A549 (cell line): ENCODE results near the gene GRIP2. TPM values are rescaled to one million over a fixed set of nuclear protein-coding genes. Genes with fewer than 3 reads are reported as not detected.
A peak's percentile ranks its signal among the peaks of the same experiment; 100 is the strongest.

Experiments used
- ATAC-seq, 2 experiments: fragments of 200-7000 bp in 1 of 2; fragments of >200 bp in 1 of 2; cut with Nextera tagmentation in 1 of 2; cut with Tn5 transposase in 1 of 2; 3 replicates each; pipeline versions ENCODE4 v1.8.0 to v1.9.1; 2018 to 2020; ENCODE audit warnings: mild to moderate bottlenecking in 1 of 2, moderate library complexity in 1 of 2
- CTCF ChIA-PET: fragments of 300-600 bp; sonication (Branson Sonifier 250); formaldehyde crosslinking; extraction: SDS; loops from one replicate; lab custom pipeline; 2021; ENCODE audit warnings: antibody characterized with exemption, inconsistent platforms; lab: Yijun Ruan, JAX
- POLR2A ChIA-PET: fragments of 350-600 bp; formaldehyde crosslinking; extraction: SDS; loops from one replicate; lab custom pipeline; 2021; ENCODE audit warnings: antibody characterized with exemption, inconsistent platforms; lab: Yijun Ruan, JAX
- DNase-seq, 2 experiments: peaks; one replicate each; pipeline versions ENCODE4 v3.0.0 to v3.0.0-alpha.2; 2011 to 2016; ENCODE audit warnings: low read depth in 1 of 2, low spot score in 1 of 2
- FAIRE-seq: peaks from 2 replicates; lab custom pipeline; 2011; peaks lifted over from hg19 to GRCh38; lab: Jason Lieb, UNC
- H3K27ac ChIP-seq, 2 experiments: fragments of >200 bp; sonication (Bioruptor Twin); formaldehyde crosslinking; 3 replicates each; pipeline ENCODE4 v1.5.1; 2016 to 2017
- H3K4me1 ChIP-seq: fragments of >200 bp; sonication (Bioruptor Twin); formaldehyde crosslinking; 3 replicates; pipeline ENCODE4 v1.6.1; 2016
- H3K4me2 ChIP-seq: fragments of >200 bp; sonication (Bioruptor Twin); formaldehyde crosslinking; 3 replicates; pipeline ENCODE4 v1.6.1; 2016
- H3K4me3 ChIP-seq: fragments of >200 bp; sonication (Bioruptor Twin); formaldehyde crosslinking; 3 replicates; pipeline ENCODE4 v1.5.1; 2016
- H3K9me3 ChIP-seq: fragments of >200 bp; sonication (Bioruptor Twin); formaldehyde crosslinking; 3 replicates; pipeline ENCODE4 v1.6.1; 2016
- CBX2 ChIP-seq: fragments of 200-600 bp; sonication (generic); IDR thresholded peaks from 2 replicates; pipeline ENCODE4 v1.6.1; 2016; ENCODE audit warnings: low read depth, mild to moderate bottlenecking, borderline replicate concordance
- CTCF ChIP-seq: fragments of >200 bp; sonication (Bioruptor Twin); formaldehyde crosslinking; IDR thresholded peaks from 3 replicates; pipeline ENCODE4 v1.5.1; 2016
- E2F6 ChIP-seq: IDR thresholded peaks from 2 replicates; pipeline ENCODE4 v1.6.1; 2012; ENCODE audit warnings: low read depth, borderline replicate concordance
- EHMT2 ChIP-seq: fragments of 200-600 bp; sonication (generic); IDR thresholded peaks from 2 replicates; pipeline ENCODE4 v1.6.1; 2016; ENCODE audit warnings: antibody characterized with exemption, low read depth, mild to moderate bottlenecking, moderate library complexity
- EP300 ChIP-seq, 2 experiments: fragments of >200 bp; sonication (Bioruptor Twin); formaldehyde crosslinking; IDR thresholded peaks; 2 replicates in 1 of 2; 3 replicates in 1 of 2; pipeline ENCODE4 v1.6.1; 2016 to 2017
- ESRRA ChIP-seq: fragments of 150-350 bp; IDR thresholded peaks from 2 replicates; pipeline ENCODE4 v1.6.1; 2014; ENCODE audit warnings: mild to moderate bottlenecking, low read length, borderline replicate concordance
- HDAC2 ChIP-seq: fragments of 200-600 bp; sonication (generic); IDR thresholded peaks from 2 replicates; pipeline ENCODE4 v1.6.1; 2016
- HOXB13 ChIP-seq: fragments of 250-450 bp; sonication (Bioruptor Pico); IDR thresholded peaks from 2 replicates; pipeline ENCODE4 v1.5.0; 2020; ENCODE audit warnings: low read depth, mild to moderate bottlenecking, moderate library complexity
- JUN ChIP-seq, 2 experiments: fragments of >200 bp; sonication (Bioruptor Twin); formaldehyde crosslinking; IDR thresholded peaks; 2 replicates in 1 of 2; 3 replicates in 1 of 2; pipeline ENCODE4 v1.6.1; 2016 to 2017
- KDM1A ChIP-seq: fragments of 200-600 bp; sonication (generic); IDR thresholded peaks from 2 replicates; pipeline ENCODE4 v1.6.1; 2016; ENCODE audit warnings: low read depth, mild to moderate bottlenecking
- MAX ChIP-seq: IDR thresholded peaks from 2 replicates; pipeline ENCODE4 v1.6.1; 2012
- MYC ChIP-seq: IDR thresholded peaks from 2 replicates; pipeline ENCODE4 v1.6.1; 2012; ENCODE audit warnings: mild to moderate bottlenecking, inconsistent platforms, low read length, improper control_type of control experiment, borderline replicate concordance
- NPAS2 ChIP-seq: fragments of 250-450 bp; sonication (Bioruptor Pico); IDR thresholded peaks from 2 replicates; pipeline ENCODE4 v1.8.0; 2022; ENCODE audit warnings: mild to moderate bottlenecking, moderate library complexity, borderline replicate concordance
- POLR2A ChIP-seq: IDR thresholded peaks from 2 replicates; pipeline ENCODE4 v1.6.1; 2012; ENCODE audit warnings: mild to moderate bottlenecking, low read length
- POLR2AphosphoS2 ChIP-seq: conservative IDR thresholded peaks from 2 replicates; pipeline ENCODE4 v1.6.1; 2012; ENCODE audit warnings: low read length, improper control_type of control experiment, inconsistent platforms
- RAD21 ChIP-seq, 2 experiments: fragments of >200 bp in 1 of 2; sonication (Bioruptor Twin) in 1 of 2; formaldehyde crosslinking in 1 of 2; IDR thresholded peaks in 1 of 2; conservative IDR thresholded peaks in 1 of 2; 2 replicates in 1 of 2; 3 replicates in 1 of 2; pipeline ENCODE4 v1.6.1; 2012 to 2018; ENCODE audit warnings: inconsistent platforms in 1 of 2
- RARB ChIP-seq: fragments of 250-450 bp; sonication (Bioruptor Pico); IDR thresholded peaks from 2 replicates; pipeline ENCODE4 v1.8.0; 2021; ENCODE audit warnings: mild to moderate bottlenecking, moderate library complexity
- SMC3 ChIP-seq: fragments of >200 bp; sonication (Bioruptor Twin); formaldehyde crosslinking; IDR thresholded peaks from 3 replicates; pipeline ENCODE4 v1.6.1; 2018; ENCODE audit warnings: inconsistent platforms
- TFCP2L1 ChIP-seq: fragments of 250-450 bp; sonication (Bioruptor Pico); IDR thresholded peaks from 2 replicates; pipeline ENCODE4 v1.5.0; 2021; ENCODE audit warnings: mild to moderate bottlenecking
- ZNF302 ChIP-seq: fragments of 250-450 bp; sonication (Bioruptor Pico); IDR thresholded peaks from 2 replicates; pipeline ENCODE4 v1.9.0; 2021; ENCODE audit warnings: inconsistent platforms, mild to moderate bottlenecking, moderate library complexity
- WGBS: methylation state at CpG from one replicate; pipeline ENCODE4 v1.1.6; 2017; ENCODE audit errors: missing lambda C conversion rate; 5-methylcytosine and 5-hydroxymethylcytosine counted together
- polyA plus RNA-seq, 4 experiments: library from polyadenylated mRNA; depleted of rRNA in 3 of 4; stranded (reverse); fragments of >200 nt; fragmentation: RNase III in 1 of 4; extraction: RNeasy Plus Mini Kit Qiagen cat#74134 plus additional on column Dnase treatment in 1 of 4; gene quantifications; 2 replicates in 3 of 4; 3 replicates in 1 of 4; pipeline ENCODE4 v1.2.3, GENCODE V29; 2011 to 2017

GRIP2 gene
- polyA plus RNA-seq, 2 of the 4 experiments (the other 2 are of a cell fraction), result 0.56 to 1.6 TPM

- ChIA-PET CTCF (interaction anchor here (0.6 to 6.4 kb wide), 26 partner anchors 10 to 483 kb away, joined by 3 to 63 read pairs (median 6); no protein-coding TSS in a partner anchor), POLR2A (interaction anchor here (0.5 kb wide), 1 partner anchor 102 kb away, joined by 4 read pairs; no protein-coding TSS in a partner anchor)
- no peak for FAIRE-seq
- 6% methylated on average over 12 of the region's 12 CpGs for WGBS
- peak; percentile 67 to 76 for DNase-seq
- H3K4me2 ChIP-seq, result peak overlapping the region; percentile 50
- peak; percentile 78 for TF ChIP-seq SMC3
- TF ChIP-seq MAX, result 0 out of 2 replicates have a peak, but pooled peaks have one; percentile 41
- TF ChIP-seq NPAS2, result no peak
- no peak for TF ChIP-seq CBX2
- TF ChIP-seq RARB (CRISPR knock-in tag), result no peak
- TF ChIP-seq RAD21 (conservative IDR thresholded peaks at IDR 0.05 in 1 of 2, IDR thresholded peaks at IDR 0.05 in 1 of 2), result peak; percentile 73 to 82
- TF ChIP-seq HOXB13 (CRISPR knock-in tag), result no peak
- TF ChIP-seq CTCF, result peak; percentile 78
- no peak for TF ChIP-seq ESRRA
- no peaks in the 10 kb centered on the region for H3K9me3 ChIP-seq
- peak overlapping the region in 1 of 2 experiments; percentile 28; a peak in 1 of 6 replicates for H3K27ac ChIP-seq
- ATAC-seq, result peak; percentile 86 to 96
- H3K4me3 ChIP-seq, result no peak overlapping the region
- H3K4me1 ChIP-seq, result peaks cover 16% of the 10 kb centered on the region
Measured at GRCh38 chr3:14548321-14548729, 8.2 kb upstream of the GRIP2 start.

GRCh38 chr3:14547693-14548092, 7.6 kb upstream of the GRIP2 start:
- POLR2A ChIA-PET, result no interaction called here
- no peak for FAIRE-seq
- CTCF ChIA-PET, result interaction anchor here (0.6 to 6.4 kb wide), 26 partner anchors 9 to 484 kb away, joined by 3 to 63 read pairs (median 6); no protein-coding TSS in a partner anchor
- no peaks in the 10 kb centered on the region for H3K9me3 ChIP-seq
- H3K4me1 ChIP-seq, result peaks cover 16% of the 10 kb centered on the region
- DNase-seq, result no peak
- peak overlapping the region; percentile 50 for H3K4me2 ChIP-seq
- no peak overlapping the region for H3K4me3 ChIP-seq
- no peak for TF ChIP-seq KDM1A
- no peak for TF ChIP-seq POLR2A
- TF ChIP-seq TFCP2L1 (CRISPR knock-in tag), result no peak
- ATAC-seq, result peak; percentile 22; a peak in 5 of 6 replicates
- WGBS, result 43% methylated on average over 2 of the region's 2 CpGs
- H3K27ac ChIP-seq, result peak overlapping the region in 1 of 2 experiments; percentile 28; a peak in 1 of 6 replicates

- POLR2A ChIA-PET, result no interaction called here
- Histone ChIP-seq H3K27ac (no peak overlapping the region), H3K4me2 (no peak overlapping the region), H3K9me3 (no peaks in the 10 kb centered on the region), H3K4me1 (peaks cover 16% of the 10 kb centered on the region), H3K4me3 (no peak overlapping the region)
- FAIRE-seq, result no peak
- ATAC-seq, result no peak
- TF ChIP-seq ZNF302 (CRISPR knock-in tag) (no peak), EHMT2 (no peak), E2F6 (no peak), JUN (IDR thresholded peaks at IDR 0.05) (no peak), HDAC2 (no peak), MYC (no peak), EP300 (IDR thresholded peaks at IDR 0.05) (no peak), POLR2AphosphoS2 (no peak)
- no peak for DNase-seq
- CTCF ChIA-PET, result interaction anchor here (0.7 to 6.4 kb wide), 11 partner anchors 11 to 650 kb away, joined by 3 to 63 read pairs (median 7); no protein-coding TSS in a partner anchor
- 60% methylated on average over 9 of the region's 9 CpGs for WGBS
Measured at GRCh38 chr3:14546041-14546440, 5.9 kb upstream of the GRIP2 start.
